ENCODE results near the gene PROM1. TPM values are rescaled to one million over a fixed set of nuclear protein-coding genes. Genes with fewer than 3 reads are reported as not detected.

PROM1 gene
- total and polyA plus RNA-seq, 12 donors: 1.2 to 19.3 (median 3.4) TPM

DNA sequence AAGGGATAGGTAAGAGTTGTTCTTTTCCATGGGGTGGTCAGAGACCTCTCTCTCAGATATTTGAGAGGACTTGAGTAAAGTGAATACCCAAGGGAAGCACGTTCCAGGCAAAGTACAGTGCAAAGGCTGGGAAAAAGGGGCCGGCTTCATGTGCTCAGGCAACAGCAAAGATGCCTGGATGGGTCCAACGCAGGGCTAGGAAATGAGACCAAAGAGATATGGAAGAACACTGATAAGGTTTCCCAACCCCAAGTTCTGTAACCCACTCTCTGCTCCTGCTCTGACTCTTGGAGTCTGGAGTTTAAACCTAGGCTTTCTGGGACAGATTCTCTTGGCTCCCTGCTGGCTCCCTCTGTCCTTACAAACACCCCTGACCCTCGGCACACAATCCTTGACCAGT, 36.2 kb upstream of the PROM1 start:
- Histone ChIP-seq H3K27ac (no peak overlapping the region), H3K9me3 (no peaks in the 10 kb centered on the region), H3K27me3 (no peaks in the 10 kb centered on the region), H3K4me3 (no peak overlapping the region), H3K4me1 (peaks cover 0 to 51% (median 19%) of the 10 kb centered on the region in 9 donors), H3K36me3 (no peaks in the 10 kb centered on the region)
- TF ChIP-seq, protein P1, sequence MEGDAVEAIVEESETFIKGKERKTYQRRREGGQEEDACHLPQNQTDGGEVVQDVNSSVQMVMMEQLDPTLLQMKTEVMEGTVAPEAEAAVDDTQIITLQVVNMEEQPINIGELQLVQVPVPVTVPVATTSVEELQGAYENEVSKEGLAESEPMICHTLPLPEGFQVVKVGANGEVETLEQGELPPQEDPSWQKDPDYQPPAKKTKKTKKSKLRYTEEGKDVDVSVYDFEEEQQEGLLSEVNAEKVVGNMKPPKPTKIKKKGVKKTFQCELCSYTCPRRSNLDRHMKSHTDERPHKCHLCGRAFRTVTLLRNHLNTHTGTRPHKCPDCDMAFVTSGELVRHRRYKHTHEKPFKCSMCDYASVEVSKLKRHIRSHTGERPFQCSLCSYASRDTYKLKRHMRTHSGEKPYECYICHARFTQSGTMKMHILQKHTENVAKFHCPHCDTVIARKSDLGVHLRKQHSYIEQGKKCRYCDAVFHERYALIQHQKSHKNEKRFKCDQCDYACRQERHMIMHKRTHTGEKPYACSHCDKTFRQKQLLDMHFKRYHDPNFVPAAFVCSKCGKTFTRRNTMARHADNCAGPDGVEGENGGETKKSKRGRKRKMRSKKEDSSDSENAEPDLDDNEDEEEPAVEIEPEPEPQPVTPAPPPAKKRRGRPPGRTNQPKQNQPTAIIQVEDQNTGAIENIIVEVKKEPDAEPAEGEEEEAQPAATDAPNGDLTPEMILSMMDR (IDR thresholded peaks at IDR 0.05): no peak
- intact Hi-C loops (cut with DNase I): no loop called here
- WGBS, 2 donors: 71 to 83% methylated on average over 4 of the region's 4 CpGs
- DNase-seq (no peak), ATAC-seq (no peak)

- TF ChIP-seq, protein P1 (IDR thresholded peaks at IDR 0.05): no peak
- H3K4me1 ChIP-seq: peaks cover 0 to 46% (median 9%) of the 10 kb centered on the region in 9 donors
- H3K36me3 ChIP-seq: no peaks in the 10 kb centered on the region
- peak overlapping the region in 8 of 10 donors; percentile 6 to 82 (median 68) for H3K27ac ChIP-seq
- intact Hi-C loops (cut with DNase I): no loop called here
- 35 to 42% methylated on average over 2 of the region's 2 CpGs for WGBS, 2 donors
- no peaks in the 10 kb centered on the region for H3K27me3 ChIP-seq
- ATAC-seq (peak; percentile 55 to 87 (median 74)), DNase-seq (peak in 1 of 2 donors; percentile 30)
- no peaks in the 10 kb centered on the region for H3K9me3 ChIP-seq
- H3K4me3 ChIP-seq: no peak overlapping the region
Measured at GRCh38 chr4:16118090-16118489, 34.3 kb upstream of the PROM1 start.

DNA sequence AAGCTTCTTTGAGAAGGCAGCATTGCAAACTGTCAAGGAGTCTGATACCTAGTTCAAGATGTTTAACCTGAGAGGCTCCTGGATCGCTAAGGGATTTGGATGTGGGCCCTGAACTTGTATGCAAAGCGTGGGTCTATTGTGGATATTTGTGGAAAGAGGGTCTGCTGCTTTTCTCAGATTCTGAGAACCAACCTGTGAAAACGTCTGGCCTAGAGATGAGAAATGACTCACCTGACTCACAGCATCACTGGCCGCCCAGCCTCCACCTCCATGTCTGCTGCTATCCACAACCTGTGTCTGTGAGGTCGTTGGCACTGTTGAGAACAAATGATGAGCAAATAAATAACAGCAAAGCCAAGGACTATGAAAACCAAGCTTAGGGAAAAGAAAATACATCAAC, 33.3 kb upstream of the PROM1 start:
- TF ChIP-seq, protein P1 (IDR thresholded peaks at IDR 0.05): no peak
- intact Hi-C loops (cut with DNase I): no loop called here
- Histone ChIP-seq H3K4me1 (peaks cover 0 to 46% (median 9%) of the 10 kb centered on the region in 9 donors), H3K27me3 (no peaks in the 10 kb centered on the region), H3K4me3 (no peak overlapping the region), H3K36me3 (no peaks in the 10 kb centered on the region), H3K27ac (peak overlapping the region in 4 of 10 donors; percentile 67 to 79 (median 74)), H3K9me3 (no peaks in the 10 kb centered on the region)
- 84 to 86% methylated on average over 5 of the region's 5 CpGs for WGBS, 2 donors
- DNase-seq: no peak
- no peak for ATAC-seq

DNA sequence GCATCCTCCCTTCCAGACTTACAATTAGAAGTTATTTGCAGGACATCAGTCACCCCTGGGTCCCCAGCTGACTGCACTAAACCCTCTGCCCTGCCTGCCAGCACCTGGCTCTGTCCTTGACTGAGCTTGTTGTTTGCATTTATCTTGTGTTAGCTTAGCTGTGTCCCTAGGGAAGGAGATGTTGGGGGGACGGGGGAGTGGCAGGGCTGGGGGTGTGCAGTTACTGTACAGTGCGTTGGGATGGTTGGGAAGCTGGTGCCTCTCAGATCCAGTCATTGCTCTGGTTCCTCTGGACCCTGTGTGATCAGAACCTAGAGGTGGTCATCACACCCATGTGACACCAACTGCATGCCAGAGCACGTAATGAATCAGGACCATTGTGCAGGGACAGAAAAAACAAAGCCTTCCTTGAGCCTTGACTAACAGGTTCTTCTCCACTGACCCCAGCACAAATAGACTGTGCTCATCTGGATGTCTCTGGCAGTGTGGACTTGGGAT, 32.7 kb upstream of the PROM1 start:
- Histone ChIP-seq H3K9me3 (no peaks in the 10 kb centered on the region), H3K27me3 (no peaks in the 10 kb centered on the region), H3K4me1 (peaks cover 0 to 46% (median 9%) of the 10 kb centered on the region in 9 donors), H3K27ac (no peak overlapping the region), H3K36me3 (no peaks in the 10 kb centered on the region), H3K4me3 (no peak overlapping the region)
- intact Hi-C loops (cut with DNase I): no loop called here
- ATAC-seq (peak in 6 of 8 donors; percentile 6 to 26 (median 16)), DNase-seq (no peak)
- WGBS, 2 donors: 67 to 72% methylated on average over 3 of the region's 3 CpGs
- TF ChIP-seq, protein P1 (IDR thresholded peaks at IDR 0.05): no peak

Measured in heart right ventricle (tissue), 16 donors.